Erythroblast (primary cell): Measurements from ENCODE around the gene EFNB2.

Experiments
- DNase-seq, 2 experiments: peaks; one replicate each; lab custom pipeline; 2025; lab: John Stamatoyannopoulos, UW
- GATA1 ChIP-seq: IDR thresholded peaks from 2 replicates; pipeline ENCODE4 v1.6.1; 2011; ENCODE audit warnings: low read depth, mild to moderate bottlenecking, control low read depth, low read length, moderate library complexity
- POLR2A ChIP-seq: IDR thresholded peaks from 2 replicates; pipeline ENCODE4 v1.6.1; 2011; ENCODE audit warnings: mild to moderate bottlenecking, low read length

Gene EFNB2

DNA sequence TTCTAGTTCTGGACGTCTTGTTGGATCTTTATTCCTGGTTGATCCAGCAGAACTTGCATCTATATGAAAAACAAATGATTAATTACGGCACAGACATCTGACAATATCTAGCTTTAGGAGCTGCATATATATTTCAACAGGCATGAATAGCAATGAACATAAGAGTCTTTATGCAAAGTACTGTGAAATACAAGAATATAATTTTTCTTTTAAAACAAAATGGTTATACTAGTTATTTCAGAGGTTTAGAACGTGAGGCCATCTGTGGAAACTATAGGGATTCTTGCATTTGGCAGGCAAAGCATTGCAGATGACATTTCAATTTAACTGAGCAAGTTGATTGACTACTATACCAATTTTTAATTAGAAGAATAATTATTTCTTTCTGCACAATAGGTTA lies 40.5 kb downstream of the EFNB2 start:
- DNase-seq, result no peak
- TF ChIP-seq POLR2A (no peak), GATA1 (no peak)

DNA sequence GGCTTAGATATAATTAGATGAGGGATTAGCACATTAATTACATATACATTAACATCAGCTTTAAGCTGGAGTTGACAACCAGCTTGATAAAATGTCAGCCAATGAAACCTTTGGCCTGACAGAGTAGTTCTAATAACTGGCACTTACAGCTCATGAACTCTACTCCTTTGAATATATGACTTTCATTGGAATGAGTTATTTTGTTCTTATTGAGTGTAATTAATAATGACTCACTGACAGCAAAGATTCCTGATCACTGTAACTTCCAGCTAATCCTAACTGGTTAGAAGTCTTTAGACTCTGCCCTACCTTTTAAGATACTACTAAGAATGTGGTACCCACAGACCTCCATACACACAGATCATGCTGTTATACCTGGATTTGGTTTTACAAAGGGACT lies 41.0 kb downstream of the EFNB2 start:
- TF ChIP-seq GATA1, result no peak
- no peak for TF ChIP-seq POLR2A
- DNase-seq, result no peak

DNA sequence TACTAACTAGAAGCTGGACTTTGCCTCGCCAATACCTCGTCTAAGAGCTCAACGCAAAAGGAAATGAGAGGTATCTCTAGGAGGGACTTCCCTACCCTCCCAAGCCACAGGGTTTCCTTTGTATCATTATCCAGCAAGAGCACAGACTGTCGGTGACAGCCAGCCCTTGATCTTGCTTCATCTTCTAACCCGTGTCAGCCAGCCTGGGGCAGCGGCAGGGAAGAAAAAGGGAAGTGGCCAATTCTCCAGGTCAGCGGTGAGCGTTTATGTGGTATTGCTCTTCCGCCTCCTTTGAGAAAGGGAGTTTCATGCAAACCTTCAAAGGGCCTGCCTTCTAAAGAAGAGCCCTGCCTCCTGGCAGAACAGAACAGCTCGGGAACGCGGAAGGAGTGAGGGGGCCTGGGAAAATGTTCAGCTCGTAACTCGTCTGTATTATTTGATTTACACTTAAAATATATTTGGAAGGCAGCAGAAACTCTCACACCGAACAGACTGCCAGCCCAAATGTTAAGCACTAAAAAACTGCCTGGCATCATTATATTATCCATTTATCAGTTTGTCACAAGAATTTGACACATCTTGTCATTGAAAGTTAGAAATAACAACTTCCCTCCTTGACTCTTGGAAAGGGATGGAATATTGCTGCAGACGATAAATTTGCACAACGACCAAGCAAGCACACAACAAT lies 41.8 kb downstream of the EFNB2 start:
- no peak for DNase-seq
- TF ChIP-seq GATA1, result no peak
- no peak for TF ChIP-seq POLR2A

GRCh38 chr13:106492588-106493475 lies 42.6 kb downstream of the EFNB2 start:
- TF ChIP-seq POLR2A, result no peak
- TF ChIP-seq GATA1, result no peak
- no peak for DNase-seq

GRCh38 chr13:106491928-106492587 lies 43.4 kb downstream of the EFNB2 start:
- TF ChIP-seq GATA1 (no peak), POLR2A (no peak)

DNA sequence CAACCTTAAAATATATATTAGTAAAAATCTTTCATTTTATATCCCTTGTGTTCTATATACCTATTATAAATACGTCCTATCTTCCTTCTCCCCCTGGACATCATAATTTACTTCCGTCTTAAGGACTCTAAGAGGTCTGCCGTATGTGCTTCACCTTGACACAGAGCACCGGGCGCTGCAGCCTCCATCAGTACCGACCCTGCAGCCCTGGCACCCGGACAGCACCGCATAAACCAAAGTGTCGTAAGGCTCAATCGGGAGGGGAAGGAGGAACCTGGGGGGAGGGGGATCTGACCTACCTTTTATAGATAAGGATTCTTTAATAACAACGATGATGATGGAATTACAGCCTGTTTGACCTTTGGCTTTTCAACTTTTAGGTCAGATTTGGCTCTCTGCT lies 44.0 kb downstream of the EFNB2 start:
- no peak for DNase-seq
- no peak for TF ChIP-seq GATA1
- TF ChIP-seq POLR2A, result no peak

More at GRCh38 chr13:106491928-106492587, 43.4 kb downstream of the EFNB2 start:
- no peak for DNase-seq

DNA sequence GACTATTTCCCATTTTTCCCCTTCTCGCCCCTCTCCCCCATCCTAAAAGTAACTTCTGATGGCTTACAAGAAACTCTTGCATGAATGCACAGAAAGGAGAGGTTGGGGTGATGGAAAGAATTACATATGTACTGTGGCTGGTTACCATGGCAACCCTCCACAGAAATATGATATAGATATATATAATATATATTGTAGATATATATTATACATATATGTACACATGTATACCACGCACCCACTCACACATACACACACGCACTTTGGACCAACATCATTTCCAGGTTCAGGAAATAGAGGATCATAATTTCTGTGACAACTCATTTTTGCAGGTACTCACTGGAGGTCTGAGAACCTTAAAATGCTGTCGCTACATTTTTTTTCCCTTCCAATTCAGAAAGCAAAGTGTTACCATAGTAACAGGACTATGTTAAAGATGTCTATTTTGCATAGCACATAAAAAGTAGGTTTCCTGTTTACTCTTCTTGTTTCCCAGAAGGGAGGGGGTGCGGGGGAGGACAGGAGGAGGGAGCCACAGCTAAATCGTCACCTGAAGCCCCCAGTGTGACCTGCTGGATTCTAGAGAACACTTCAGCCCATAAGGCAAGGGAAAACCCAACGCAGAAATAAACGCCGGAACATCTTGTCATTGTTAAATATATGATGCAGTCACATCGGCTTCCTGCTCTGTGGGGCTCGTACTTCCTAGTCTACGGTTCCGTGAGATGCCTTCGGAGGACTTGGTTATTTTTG lies 44.7 kb downstream of the EFNB2 start:
- no peak for TF ChIP-seq POLR2A
- no peak for TF ChIP-seq GATA1
- no peak for DNase-seq

- DNase-seq, result no peak
- TF ChIP-seq GATA1 (no peak), POLR2A (no peak)
Observed at GRCh38 chr13:106489849-106490568, 45.5 kb downstream of the EFNB2 start.

GRCh38 chr13:106488686-106489085 lies 46.8 kb downstream of the EFNB2 start:
- DNase-seq, result no peak
- TF ChIP-seq GATA1 (no peak), POLR2A (no peak)

DNA sequence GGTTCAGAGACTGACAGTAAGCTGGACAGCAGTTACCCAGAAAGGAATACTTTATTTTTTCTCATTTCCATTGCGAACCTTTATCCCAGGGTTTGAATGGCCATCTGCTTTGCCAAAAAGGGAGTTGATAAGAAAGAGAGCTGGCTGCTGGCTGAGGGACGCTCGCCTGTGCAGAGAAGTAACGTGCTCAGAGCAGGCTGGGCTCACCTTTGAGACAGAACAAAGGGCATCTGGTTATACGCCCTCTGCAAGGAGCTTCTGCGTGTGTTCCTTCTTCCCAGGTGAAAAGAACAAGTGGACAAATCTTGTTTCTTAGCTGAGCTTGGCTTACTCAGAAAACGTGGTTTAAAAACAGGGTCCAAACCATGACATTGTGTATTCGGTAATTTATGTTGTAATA lies 47.4 kb downstream of the EFNB2 start:
- TF ChIP-seq GATA1 (no peak), POLR2A (no peak)
- DNase-seq, result no peak

DNA sequence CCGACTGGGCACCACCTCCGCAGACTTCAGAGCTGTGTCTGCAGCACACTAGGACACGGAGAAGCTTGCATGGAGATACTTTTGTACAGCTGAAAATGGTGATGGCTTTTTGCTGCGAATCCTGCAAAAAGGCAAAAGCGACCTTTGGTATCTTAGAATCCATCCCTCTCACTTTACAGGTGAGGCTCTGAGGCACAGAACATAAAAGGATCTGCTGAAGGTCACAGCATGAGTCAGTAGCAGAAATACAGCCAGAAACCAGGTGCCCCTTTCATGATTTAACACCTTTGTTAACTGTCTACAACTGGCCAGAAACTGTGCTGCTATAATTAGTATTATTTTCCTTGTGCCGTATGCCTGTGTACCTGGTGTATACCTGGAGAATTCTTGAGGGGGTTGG lies 48.3 kb downstream of the EFNB2 start:
- TF ChIP-seq POLR2A (no peak), GATA1 (no peak)
- DNase-seq, result no peak

DNA sequence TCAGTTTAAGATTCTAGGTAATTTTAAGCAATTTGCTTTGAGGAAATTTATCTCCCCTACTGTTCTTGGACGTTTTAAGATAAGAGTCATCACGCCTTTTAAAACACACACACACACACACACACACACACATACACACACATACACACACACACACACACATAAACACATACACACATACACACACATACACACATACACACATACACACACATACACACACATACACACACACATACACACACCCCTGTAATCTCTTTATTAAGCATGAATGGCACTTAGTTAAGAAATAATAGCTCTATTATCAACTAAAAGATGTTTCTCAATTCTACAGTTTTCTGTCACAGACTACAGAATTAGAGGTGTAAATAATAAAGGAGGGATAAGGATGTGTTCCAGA lies 49.2 kb downstream of the EFNB2 start:
- TF ChIP-seq POLR2A (no peak), GATA1 (no peak)

DNA sequence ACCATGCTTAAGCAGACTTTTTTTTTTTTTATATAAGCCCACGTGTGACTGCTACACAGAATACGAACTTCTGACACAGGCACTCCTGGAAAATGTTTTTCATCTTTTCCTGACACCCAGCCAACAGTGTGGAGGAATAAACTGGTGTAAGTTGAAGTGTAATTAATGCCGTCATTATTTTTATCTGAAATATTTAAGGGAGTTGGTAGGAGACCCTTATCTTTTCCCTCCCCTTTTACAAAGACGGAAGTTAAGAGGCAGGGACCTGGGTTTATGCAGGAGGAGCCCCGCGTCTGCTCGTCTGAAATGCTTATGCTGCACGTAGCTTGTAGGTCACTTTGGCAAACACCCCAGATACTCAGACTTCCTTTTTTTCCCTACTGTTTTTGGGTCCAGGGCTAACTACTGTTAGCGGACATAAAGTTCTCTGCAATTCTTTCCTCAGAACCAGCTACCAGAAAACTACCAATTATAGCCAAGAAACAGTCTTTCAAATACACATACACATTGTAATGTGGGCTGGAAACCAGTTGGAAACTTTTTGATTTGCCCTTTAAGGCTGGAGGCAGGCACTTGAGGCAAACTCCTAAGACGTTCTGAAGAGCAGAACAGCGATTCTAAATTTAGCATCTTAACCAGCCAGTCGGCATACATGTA lies 50.8 kb downstream of the EFNB2 start:
- no peak for DNase-seq
- TF ChIP-seq POLR2A (peak; percentile 24), GATA1 (no peak)

More for the DNA sequence above, 49.2 kb downstream of the EFNB2 start:
- DNase-seq, result no peak
